HG03460 (cell line): ENCODE data around the gene FGF12.

Source experiments
- ATAC-seq: cut with Tn5 transposase; IDR thresholded peaks from one replicate; pipeline ENCODE4 v1.9.1; 2021; ENCODE audit not compliant: unreplicated experiment

FGF12 gene

GRCh38 chr3:192155194-192155593 is 572.1 kb downstream of the FGF12 start:
- no peak for ATAC-seq

- no peak for ATAC-seq
Observed at GRCh38 chr3:192133271-192133670, 594.1 kb downstream of the FGF12 start.

- peak; percentile 78 for ATAC-seq
Observed at GRCh38 chr3:192130534-192131132, 596.7 kb downstream of the FGF12 start.

GRCh38 chr3:192129586-192129985 is 597.8 kb downstream of the FGF12 start:
- ATAC-seq = no peak

GRCh38 chr3:192128922-192129321 is 598.4 kb downstream of the FGF12 start:
- peak; percentile 52 for ATAC-seq

DNA sequence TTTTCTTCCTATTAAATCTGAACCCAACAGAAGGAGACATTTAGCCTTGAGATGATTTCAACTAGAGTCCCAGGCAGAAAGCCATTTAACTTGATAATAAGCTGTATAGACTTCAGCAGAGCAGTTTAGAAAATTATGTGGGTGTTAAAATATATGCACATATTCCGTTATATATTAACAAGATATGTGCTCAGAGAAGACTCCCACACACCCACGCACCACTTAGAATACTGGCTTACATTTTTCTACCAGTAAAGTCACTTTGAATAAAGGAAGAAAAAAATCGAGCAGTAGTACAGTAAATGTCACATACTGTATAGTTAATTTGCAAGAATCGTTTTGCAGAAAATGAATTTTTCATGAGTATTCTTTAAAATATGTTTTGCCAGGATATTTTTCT is 599.3 kb downstream of the FGF12 start:
- peak; percentile 46 for ATAC-seq

DNA sequence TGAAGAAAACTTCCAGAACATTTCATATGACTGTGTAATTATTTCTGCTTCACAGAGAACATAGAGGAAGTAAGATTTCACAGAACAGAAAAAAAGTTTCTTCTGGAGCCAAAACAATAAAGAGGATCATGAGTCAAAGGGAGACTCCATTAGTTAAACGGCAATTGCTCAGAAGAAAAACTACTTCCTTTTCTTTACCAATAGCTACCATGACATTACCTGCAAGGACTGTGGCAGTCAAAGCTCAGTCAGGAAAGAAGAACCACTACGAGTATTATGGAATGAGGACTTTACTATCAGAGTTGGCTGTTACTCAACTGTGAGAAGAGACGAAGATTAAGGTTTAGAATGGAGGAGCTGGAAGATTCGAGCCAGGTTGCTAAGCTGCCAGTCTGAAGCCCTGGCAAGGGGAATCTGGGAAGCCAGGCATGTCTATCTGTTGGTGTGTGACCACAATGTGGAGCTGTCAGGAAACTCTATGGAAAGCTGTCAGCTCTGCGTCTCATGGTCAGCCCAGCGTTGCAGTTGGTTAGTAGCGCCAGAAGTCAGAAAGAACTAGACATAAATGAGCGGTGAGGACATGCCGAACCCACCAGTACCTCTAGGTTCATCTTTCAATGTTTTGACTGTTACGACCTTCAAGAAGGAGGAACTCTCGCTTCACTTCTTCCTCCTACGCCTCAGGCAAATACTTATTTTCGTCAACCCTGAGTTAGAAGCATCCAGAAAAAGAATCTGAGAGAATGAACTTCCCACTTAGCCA is 604.3 kb downstream of the FGF12 start:
- ATAC-seq = peak; percentile 72

- ATAC-seq = no peak
Observed at GRCh38 chr3:192121923-192122322, 605.4 kb downstream of the FGF12 start.

DNA sequence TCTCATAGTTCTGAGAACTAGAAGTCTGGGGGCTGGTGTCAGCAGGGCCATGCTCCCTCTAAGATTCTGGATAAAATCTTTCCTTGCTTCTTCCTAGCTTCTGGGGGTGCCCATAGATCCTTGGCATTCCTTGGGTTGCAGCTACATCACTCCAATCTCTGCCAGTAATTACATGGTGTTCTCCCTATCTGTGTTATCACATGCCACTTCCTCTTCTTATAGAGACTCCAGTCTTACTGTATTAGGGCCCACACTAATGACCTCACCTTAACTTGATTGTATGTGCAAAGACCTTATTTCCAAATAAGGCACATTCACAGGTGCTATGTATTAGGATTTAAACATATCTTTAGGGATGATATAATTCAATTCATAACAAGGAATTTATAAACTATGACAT is 618.5 kb downstream of the FGF12 start:
- no peak for ATAC-seq

GRCh38 chr3:192106543-192106942 is 620.8 kb downstream of the FGF12 start:
- no peak for ATAC-seq

GRCh38 chr3:192092388-192093005 is 634.8 kb downstream of the FGF12 start:
- peak; percentile 41 for ATAC-seq

DNA sequence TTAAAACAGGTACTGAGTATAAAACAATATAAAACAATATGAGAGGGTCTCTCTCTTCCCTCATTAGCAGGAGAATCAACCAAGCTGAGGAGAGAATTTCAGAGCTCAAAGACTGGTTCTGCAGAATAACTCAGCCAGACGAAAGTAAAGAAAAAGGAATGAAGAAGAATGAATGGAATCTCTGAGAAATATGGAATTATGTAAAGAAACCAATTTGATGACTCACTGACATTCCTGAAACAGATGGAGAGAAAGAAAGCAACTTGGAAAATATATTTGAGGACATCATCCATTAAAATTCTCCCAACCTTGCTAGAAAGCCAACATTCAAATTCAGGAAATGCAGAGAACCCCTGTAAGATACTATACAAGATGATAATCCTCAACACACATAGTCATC is 635.5 kb downstream of the FGF12 start:
- ATAC-seq = no peak

GRCh38 chr3:192090586-192090985 is 636.8 kb downstream of the FGF12 start:
- ATAC-seq = peak; percentile 58
